PC-9 (cell line): Measurements from ENCODE around the gene GLDN.

Source experiments
- EZH2 ChIP-seq: fragments of 200-600 bp; sonication (generic); IDR thresholded peaks from 2 replicates; pipeline ENCODE4 v1.8.0; 2017; ENCODE audit warnings: antibody characterized with exemption, low read depth
- TF ChIP-seq, protein P1 (sequence below): fragments of 200-600 bp; sonication (generic); conservative IDR thresholded peaks from 2 replicates; pipeline ENCODE4 v1.6.1; 2017; ENCODE audit warnings: mixed run types, antibody characterized with exemption, mild to moderate bottlenecking, moderate library complexity

- TF ChIP-seq, protein P1, sequence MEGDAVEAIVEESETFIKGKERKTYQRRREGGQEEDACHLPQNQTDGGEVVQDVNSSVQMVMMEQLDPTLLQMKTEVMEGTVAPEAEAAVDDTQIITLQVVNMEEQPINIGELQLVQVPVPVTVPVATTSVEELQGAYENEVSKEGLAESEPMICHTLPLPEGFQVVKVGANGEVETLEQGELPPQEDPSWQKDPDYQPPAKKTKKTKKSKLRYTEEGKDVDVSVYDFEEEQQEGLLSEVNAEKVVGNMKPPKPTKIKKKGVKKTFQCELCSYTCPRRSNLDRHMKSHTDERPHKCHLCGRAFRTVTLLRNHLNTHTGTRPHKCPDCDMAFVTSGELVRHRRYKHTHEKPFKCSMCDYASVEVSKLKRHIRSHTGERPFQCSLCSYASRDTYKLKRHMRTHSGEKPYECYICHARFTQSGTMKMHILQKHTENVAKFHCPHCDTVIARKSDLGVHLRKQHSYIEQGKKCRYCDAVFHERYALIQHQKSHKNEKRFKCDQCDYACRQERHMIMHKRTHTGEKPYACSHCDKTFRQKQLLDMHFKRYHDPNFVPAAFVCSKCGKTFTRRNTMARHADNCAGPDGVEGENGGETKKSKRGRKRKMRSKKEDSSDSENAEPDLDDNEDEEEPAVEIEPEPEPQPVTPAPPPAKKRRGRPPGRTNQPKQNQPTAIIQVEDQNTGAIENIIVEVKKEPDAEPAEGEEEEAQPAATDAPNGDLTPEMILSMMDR: no peak
- TF ChIP-seq EZH2: no peak
Measured at GRCh38 chr15:51414256-51414860, 72.9 kb downstream of the GLDN start.
